ENCODE measurements around the gene SKOR2.

SKOR2 gene, protein sequence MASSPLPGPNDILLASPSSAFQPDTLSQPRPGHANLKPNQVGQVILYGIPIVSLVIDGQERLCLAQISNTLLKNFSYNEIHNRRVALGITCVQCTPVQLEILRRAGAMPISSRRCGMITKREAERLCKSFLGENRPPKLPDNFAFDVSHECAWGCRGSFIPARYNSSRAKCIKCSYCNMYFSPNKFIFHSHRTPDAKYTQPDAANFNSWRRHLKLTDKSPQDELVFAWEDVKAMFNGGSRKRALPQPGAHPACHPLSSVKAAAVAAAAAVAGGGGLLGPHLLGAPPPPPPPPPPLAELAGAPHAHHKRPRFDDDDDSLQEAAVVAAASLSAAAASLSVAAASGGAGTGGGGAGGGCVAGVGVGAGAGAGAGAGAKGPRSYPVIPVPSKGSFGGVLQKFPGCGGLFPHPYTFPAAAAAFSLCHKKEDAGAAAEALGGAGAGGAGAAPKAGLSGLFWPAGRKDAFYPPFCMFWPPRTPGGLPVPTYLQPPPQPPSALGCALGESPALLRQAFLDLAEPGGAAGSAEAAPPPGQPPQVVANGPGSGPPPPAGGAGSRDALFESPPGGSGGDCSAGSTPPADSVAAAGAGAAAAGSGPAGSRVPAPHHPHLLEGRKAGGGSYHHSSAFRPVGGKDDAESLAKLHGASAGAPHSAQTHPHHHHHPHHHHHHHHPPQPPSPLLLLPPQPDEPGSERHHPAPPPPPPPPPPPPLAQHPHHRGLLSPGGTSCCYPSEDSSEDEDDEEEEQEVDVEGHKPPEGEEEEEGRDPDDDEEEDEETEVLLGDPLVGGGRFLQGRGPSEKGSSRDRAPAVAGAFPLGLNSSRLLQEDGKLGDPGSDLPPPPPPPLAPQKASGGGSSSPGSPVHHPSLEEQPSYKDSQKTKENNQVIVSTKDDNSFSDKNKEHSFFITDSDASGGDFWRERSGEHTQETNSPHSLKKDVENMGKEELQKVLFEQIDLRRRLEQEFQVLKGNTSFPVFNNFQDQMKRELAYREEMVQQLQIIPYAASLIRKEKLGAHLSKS

DNA sequence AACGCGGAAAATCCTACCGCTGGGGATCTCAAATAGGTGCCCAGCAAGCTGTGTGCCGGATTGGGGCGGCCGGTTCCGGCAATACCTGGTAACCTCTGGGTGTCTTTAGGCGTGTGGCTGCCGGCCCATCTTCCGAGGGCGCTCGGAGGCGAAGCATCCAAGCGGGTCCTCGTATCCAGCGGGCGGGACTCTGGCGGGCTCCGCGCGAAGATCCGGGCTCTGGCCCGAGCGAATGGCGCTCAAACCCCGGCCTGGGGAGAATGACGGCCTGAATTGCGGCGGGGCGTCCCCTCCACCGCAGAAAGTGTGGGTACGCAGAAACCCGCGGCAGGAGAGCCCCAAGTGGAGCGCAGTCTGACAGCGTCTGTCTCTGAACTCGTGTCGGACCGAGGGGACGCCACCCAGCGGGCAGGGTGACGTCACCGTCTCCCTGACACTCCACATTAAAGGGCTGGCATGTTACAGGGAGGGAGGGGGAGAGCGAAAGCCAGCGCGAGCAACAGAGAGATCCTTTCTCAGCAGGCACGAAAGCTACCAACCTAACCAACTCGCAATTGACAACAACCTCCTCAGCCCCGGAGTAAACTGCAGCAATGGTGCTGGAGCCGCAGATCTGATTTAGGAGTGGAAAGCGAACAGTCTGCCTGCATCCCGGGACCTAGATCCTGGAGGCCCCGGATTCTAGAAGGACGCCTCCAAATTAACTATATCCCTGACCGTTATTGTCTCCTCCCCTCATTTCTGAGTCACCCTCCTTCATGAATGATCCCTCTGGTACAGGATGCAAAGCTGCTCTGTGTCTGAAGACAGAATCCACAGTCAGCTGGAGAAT, at the start of gene SKOR2:
Gene SKOR2 (minus strand): TSS at position 372 of the 832 bp plus-strand sequence. CDS start 2,477 bp downstream, outside the sequence.
- no peak for TF ChIP-seq EGR1 (IDR thresholded peaks at IDR 0.05)
- no peak for TF ChIP-seq CEBPB (IDR thresholded peaks at IDR 0.05)
- TF ChIP-seq TEAD4 (IDR thresholded peaks at IDR 0.05): no peak
- no peak for TF ChIP-seq TAF1 (IDR thresholded peaks at IDR 0.05; ENCODE audit: low read depth)
- no peak for TF ChIP-seq RAD21 (IDR thresholded peaks at IDR 0.05; ENCODE audit: low read depth)
- TF ChIP-seq, protein P1, sequence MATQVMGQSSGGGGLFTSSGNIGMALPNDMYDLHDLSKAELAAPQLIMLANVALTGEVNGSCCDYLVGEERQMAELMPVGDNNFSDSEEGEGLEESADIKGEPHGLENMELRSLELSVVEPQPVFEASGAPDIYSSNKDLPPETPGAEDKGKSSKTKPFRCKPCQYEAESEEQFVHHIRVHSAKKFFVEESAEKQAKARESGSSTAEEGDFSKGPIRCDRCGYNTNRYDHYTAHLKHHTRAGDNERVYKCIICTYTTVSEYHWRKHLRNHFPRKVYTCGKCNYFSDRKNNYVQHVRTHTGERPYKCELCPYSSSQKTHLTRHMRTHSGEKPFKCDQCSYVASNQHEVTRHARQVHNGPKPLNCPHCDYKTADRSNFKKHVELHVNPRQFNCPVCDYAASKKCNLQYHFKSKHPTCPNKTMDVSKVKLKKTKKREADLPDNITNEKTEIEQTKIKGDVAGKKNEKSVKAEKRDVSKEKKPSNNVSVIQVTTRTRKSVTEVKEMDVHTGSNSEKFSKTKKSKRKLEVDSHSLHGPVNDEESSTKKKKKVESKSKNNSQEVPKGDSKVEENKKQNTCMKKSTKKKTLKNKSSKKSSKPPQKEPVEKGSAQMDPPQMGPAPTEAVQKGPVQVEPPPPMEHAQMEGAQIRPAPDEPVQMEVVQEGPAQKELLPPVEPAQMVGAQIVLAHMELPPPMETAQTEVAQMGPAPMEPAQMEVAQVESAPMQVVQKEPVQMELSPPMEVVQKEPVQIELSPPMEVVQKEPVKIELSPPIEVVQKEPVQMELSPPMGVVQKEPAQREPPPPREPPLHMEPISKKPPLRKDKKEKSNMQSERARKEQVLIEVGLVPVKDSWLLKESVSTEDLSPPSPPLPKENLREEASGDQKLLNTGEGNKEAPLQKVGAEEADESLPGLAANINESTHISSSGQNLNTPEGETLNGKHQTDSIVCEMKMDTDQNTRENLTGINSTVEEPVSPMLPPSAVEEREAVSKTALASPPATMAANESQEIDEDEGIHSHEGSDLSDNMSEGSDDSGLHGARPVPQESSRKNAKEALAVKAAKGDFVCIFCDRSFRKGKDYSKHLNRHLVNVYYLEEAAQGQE (IDR thresholded peaks at IDR 0.05; ENCODE audit: low read depth): no peak

DNA sequence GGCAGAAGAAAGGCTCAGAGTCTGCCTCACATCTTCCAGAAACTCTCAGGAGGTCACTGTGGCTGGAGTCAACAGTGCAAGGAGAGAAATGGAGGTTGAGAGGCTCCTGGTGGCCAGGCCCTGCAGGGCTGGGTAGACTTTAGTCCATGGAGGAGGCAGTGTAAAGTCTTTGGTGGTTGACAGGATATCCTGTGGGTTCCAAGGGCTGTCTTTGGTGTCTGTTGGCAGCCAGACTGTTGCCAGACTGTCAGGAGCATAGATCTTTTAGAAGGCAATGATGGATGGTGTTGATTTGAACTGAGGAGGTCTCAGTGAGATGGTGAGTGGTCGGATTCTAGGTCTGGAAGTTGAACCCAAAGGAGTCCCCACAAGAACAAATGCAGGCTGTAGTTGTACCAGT, 45.0 kb upstream of the SKOR2 start:
- TF ChIP-seq YY1 (IDR thresholded peaks at IDR 0.05; ENCODE audit: low read depth) (no peak), NFIC (IDR thresholded peaks at IDR 0.05) (no peak), EGR1 (IDR thresholded peaks at IDR 0.05) (no peak), CEBPB (IDR thresholded peaks at IDR 0.05) (no peak), TEAD4 (IDR thresholded peaks at IDR 0.05) (no peak)
- TF ChIP-seq, protein P1 (IDR thresholded peaks at IDR 0.05; ENCODE audit: low read depth): no peak
- TF ChIP-seq, protein P2, sequence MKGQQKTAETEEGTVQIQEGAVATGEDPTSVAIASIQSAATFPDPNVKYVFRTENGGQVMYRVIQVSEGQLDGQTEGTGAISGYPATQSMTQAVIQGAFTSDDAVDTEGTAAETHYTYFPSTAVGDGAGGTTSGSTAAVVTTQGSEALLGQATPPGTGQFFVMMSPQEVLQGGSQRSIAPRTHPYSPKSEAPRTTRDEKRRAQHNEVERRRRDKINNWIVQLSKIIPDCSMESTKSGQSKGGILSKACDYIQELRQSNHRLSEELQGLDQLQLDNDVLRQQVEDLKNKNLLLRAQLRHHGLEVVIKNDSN (IDR thresholded peaks at IDR 0.05): no peak

DNA sequence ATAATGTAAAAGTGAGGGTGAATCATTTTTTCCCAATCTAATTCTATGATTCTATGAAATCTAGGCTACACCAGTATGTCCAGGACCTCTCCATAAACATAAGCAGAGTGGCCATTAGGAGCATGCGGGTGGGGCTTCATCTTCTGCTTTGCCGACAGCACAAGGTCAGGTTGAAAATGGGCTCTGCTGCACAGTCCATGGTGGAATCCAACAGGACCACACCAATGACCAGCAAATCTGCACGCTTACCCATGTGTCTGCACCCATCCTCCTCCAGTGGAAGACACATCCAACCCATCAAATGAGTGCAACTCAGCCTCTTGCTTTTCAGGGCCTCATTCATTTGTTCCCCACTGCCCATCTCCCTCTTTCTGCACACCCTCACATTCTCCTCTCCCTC, 43.3 kb upstream of the SKOR2 start:
- TF ChIP-seq EGR1 (IDR thresholded peaks at IDR 0.05) (no peak), TEAD4 (IDR thresholded peaks at IDR 0.05) (no peak), ZBTB7A (IDR thresholded peaks at IDR 0.05; ENCODE audit: low read depth) (no peak), CREB1 (IDR thresholded peaks at IDR 0.05; ENCODE audit: low read depth) (no peak), YY1 (IDR thresholded peaks at IDR 0.05; ENCODE audit: low read depth) (no peak), TAF1 (IDR thresholded peaks at IDR 0.05; ENCODE audit: low read depth) (no peak)
- TF ChIP-seq, protein P3, sequence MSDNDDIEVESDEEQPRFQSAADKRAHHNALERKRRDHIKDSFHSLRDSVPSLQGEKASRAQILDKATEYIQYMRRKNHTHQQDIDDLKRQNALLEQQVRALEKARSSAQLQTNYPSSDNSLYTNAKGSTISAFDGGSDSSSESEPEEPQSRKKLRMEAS (IDR thresholded peaks at IDR 0.05): no peak

DNA sequence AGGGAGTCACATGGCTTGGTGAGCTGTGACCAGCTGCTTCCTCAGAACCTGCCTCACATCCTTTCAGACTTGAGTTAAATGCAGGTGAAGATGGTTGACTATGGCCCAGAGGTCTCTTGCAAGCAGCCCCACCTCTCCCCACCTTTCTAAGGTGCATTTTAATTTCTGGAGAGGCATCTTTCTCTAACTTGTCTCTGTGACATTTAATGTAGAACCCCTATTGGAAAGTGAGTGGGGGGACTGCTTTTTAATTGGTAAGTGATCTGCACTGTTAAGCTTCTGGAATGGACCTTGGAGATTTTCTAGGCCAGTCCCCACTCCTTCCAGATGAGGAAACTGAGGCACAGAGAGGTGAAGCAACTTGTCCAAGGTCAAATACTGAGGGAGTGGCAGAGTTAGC, 37.3 kb upstream of the SKOR2 start:
- TF ChIP-seq CREB1 (IDR thresholded peaks at IDR 0.05; ENCODE audit: low read depth): no peak
- TF ChIP-seq NFIC (IDR thresholded peaks at IDR 0.05): no peak
- no peak for TF ChIP-seq TEAD4 (IDR thresholded peaks at IDR 0.05)
- TF ChIP-seq ZBTB7A (IDR thresholded peaks at IDR 0.05; ENCODE audit: low read depth): no peak
- TF ChIP-seq, protein P3 (IDR thresholded peaks at IDR 0.05): no peak
- TF ChIP-seq, protein P2 (IDR thresholded peaks at IDR 0.05): no peak
- TF ChIP-seq FOXM1 (IDR thresholded peaks at IDR 0.05; ENCODE audit: borderline replicate concordance, low read depth): no peak
- TF ChIP-seq EGR1 (IDR thresholded peaks at IDR 0.05): no peak
- no peak for TF ChIP-seq EP300 (IDR thresholded peaks at IDR 0.05; ENCODE audit: borderline replicate concordance)
- no peak for TF ChIP-seq YY1 (IDR thresholded peaks at IDR 0.05; ENCODE audit: low read depth)
- TF ChIP-seq TAF1 (IDR thresholded peaks at IDR 0.05; ENCODE audit: low read depth): no peak
- no peak for TF ChIP-seq CEBPB (IDR thresholded peaks at IDR 0.05)
- TF ChIP-seq RAD21 (IDR thresholded peaks at IDR 0.05; ENCODE audit: low read depth): no peak
- no peak for TF ChIP-seq TCF12 (IDR thresholded peaks at IDR 0.05; ENCODE audit: low read depth)
- TF ChIP-seq, protein P1 (IDR thresholded peaks at IDR 0.05; ENCODE audit: low read depth): no peak

Measured in Ishikawa (cell line).